Measurements from ENCODE around the gene ARHGAP6.
"Not testable (repeated sequence)": the region's sequence is repeated elsewhere in the genome, so short reads cannot be mapped to it uniquely, and the experiment has no call there.

The ARHGAP6 gene

GRCh38 chrX:11272290-11272689, 393.4 kb downstream of the ARHGAP6 start:
- DNase-seq, result no peak

GRCh38 chrX:11269996-11270395, 395.7 kb downstream of the ARHGAP6 start:
- no peak for DNase-seq

GRCh38 chrX:11269006-11269405, 396.7 kb downstream of the ARHGAP6 start:
- no peak for DNase-seq

- DNase-seq, result no peak
These were observed 398.3 kb downstream of the ARHGAP6 start for GRCh38 chrX:11267425-11267824.

DNA sequence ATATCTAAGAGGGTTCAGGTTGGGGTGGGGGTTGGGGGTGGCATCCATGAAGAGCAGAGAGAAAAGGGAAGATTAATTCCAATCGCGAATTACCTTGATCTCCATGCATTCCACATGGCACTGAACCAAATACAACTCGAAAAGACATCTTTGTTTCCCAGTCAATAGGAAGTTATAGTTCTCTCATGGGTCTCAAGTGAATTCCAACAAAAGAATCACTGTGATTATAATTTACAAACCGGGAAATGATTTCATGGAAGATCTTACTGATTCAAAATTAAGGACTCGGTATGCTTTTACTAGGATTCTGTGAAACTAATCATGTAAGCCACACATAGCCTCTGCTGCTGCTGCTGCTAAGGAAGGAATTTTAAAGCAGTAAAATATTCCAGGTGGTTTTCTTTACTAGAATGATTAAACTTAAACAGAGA, 399.1 kb downstream of the ARHGAP6 start:
- no peak for DNase-seq

GRCh38 chrX:11265352-11265751, 400.4 kb downstream of the ARHGAP6 start:
- DNase-seq, result no peak

DNA sequence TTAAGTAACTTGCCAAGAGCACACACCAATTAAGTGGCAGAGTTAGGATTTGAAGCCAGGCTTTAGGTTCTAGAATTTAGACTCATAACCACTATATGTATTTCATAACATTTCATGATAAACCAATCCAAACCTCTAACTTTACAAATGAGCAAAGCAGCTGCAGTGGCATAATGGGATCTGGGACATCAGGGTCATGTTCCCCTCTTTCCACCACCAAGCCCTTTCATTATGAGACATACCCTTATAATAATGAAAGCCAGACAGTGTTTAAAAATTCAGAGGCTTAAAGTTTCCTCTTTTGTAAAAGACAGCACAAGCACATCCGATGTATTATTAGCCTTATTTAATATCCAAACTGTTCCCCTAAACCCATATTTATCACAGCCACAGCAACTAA, 400.8 kb downstream of the ARHGAP6 start:
- no peak for DNase-seq

DNA sequence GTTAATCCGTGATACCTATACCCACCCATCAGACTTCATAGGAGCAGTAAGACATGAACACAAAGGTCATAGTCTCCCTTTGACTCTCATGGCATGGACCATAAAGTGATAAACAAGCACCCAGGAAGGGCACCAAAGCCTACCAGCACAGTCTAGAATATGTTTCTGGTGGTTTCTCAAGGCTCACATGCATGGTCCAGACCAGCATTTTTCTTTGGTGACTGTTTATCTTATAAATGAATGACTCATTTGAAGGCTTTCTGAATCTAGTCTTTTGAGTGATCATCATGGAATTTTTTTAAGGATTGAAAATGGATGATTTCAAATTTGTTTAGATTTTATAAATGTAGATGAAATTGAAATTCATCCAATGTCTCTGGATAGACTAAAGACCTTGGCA, 404.5 kb downstream of the ARHGAP6 start:
- DNase-seq, result no peak

DNA sequence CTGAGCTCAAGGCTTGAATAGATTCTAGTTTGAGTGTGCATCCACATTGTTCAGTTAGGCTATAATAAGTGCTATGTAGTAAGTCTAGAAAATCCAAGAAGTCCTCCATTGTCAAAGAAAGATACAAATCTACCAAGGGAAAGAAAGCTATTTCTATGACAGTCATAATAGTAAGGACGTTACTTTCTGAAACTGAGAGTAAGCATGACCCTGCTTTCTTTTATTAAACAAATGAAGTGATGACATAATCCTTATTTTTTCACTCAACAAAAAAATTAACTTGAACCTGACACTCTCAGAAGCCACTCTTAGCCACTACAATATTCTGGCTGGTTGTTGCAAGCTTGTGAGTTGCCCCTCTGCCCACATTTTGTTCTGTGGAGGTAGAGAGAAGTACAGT, 406.3 kb downstream of the ARHGAP6 start:
- DNase-seq, result no peak

DNA sequence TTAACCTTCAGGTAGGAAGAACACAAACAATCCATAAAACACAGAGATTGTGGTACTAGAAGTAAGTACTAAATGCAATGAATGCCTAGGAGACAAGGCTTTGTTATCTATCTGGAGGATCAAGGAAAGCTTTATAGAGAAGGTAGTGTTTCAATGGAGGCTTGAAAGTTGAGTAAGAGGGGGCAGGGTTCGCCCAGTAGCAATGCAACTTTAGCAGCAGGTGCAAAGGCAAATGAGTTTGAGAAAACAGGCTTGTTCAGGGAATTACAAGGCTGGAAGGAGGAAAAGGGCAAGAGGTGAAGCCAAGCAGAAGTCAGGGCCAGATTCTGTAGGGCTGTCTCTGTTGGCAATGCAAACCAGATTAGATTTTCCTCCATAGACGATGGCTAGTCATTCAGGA, 408.0 kb downstream of the ARHGAP6 start:
- no peak for DNase-seq

DNA sequence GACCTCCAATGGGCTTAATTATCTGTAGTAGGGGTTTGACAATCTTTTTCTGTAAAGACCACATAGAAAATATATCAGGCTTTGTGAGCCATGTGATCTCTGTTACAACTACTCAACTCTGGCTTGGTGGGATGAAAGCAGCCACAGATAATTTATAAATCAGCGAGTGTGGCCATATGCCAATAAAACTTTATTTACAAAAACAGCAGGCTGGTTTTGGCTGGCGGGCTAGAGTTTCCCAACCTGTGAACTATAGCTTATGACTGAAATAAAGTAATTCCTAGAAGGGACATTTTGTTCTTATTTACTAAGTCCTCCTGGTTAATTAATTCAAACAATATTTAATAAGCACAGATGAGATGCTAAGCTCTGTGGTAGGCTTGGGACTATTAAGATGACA, 408.4 kb downstream of the ARHGAP6 start:
- DNase-seq, result no peak

DNA sequence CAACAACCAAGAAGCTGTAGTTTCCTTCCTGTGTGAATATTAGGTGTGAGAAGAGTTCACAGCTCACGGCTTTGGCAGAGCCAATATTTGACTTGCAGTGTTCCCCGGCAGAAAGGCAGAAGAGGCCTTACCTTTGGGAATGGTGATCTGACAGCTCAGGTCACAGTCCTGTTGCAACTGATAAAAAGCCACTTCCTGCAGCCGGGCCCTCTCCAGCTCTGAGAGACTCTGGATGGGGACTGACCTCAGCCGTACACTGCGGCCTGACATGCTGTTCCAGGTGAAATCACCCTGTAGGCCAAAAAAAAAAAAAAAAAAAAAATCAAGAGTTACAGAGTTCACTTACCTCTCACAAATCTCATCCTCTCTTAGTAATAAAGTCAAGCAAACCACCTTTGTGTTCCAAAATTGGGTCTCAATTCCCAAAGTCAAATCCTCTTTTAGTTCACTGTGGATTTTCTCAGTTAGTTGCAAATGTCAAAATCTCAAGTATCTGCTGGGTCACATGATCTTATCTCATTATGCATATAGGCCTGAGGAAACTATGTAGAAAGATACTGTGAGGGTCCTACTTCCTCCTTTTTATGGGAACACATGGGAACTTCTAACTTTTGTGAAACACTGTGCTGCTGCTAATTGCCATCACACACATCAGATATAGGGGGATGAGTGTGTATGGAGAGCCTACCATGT, 411.2 kb downstream of the ARHGAP6 start:
- no peak for DNase-seq

- DNase-seq, result no peak
These were observed 421.1 kb downstream of the ARHGAP6 start for GRCh38 chrX:11244636-11245035.

DNA sequence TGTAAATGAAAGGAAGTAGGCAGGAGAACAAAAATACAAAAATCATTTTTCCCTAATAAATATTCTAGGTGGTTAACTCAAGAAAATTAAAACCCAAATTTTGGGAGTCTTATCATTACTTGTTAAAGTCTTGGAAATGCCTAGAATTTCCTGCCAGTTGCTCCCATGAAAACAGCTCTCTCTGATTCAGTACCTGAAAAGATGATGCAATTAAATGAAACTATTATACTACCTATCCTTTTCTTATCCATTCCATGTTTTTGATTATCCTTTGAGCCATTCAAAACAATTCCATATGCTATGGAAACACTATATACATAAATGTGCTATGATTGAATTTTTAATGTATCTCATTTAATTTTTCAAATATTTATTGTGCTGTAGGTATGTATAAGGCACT, 423.0 kb downstream of the ARHGAP6 start:
- no peak for DNase-seq

DNA sequence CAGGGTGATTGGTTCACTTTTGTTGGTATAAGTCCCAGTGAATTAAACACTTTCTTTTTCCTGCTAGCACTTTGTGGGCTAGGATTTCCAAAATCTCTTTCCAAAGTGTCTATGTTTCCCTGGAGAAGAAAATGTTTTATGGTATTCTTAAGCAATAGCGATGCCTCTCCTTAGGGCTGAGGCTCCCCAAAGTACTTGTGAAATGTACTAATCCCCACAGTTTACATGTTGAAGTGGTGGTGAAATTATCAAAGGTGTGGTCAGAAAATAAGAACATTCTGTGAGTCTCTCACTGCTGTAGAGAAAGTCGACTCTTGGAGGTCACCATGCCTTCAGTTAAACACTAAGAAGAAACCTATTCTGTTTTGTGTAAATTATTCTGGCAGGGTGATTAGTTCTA, 424.0 kb downstream of the ARHGAP6 start:
- DNase-seq, result no peak

DNA sequence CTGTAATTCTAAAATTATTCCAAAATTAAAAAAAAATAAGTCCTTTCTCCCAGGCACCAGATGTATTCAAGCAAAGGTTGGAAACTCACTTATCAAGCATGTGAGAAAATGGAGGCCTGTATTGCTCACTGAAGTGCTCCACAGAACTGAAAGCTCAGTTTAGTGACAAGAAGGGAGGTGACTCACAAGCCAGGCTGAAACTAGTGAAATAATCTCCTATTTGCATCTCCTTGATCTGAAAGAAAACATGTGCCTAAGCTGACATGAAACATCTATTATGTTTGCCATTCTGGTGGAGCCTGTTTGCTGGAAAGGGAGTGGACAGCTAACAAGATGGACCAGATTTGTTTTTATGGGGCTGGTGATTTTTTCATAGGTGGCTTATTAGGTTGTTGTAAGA, 426.5 kb downstream of the ARHGAP6 start:
- DNase-seq, result no peak

GRCh38 chrX:11235377-11235776, 430.3 kb downstream of the ARHGAP6 start:
- not testable (repeated sequence) for DNase-seq

- no peak for DNase-seq
These were observed 450.4 kb downstream of the ARHGAP6 start for GRCh38 chrX:11215191-11215921.

GRCh38 chrX:11214346-11215190, 451.2 kb downstream of the ARHGAP6 start:
- no peak for DNase-seq

DNA sequence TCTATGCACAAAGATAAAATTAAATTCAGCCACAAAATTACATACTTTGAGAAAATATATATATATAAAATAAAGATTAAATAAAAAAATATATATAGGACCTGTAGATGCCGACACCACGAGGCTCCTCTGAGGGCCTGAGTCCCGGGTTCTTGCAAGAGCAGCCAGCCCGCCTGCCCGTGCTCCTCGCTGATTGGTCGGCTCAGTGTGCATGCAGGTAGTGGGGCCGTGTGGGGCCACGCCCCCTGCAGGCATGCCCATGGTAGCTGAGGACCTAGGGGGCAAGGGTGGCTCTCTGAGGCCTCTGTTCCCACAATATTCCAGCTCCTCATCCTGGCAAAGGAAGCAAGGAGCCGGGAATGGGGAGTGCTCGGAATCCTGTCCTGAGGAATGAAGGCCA, 453.0 kb downstream of the ARHGAP6 start:
- no peak for DNase-seq

- DNase-seq, result no peak
These were observed 455.3 kb downstream of the ARHGAP6 start for GRCh38 chrX:11210415-11210801.

DNA sequence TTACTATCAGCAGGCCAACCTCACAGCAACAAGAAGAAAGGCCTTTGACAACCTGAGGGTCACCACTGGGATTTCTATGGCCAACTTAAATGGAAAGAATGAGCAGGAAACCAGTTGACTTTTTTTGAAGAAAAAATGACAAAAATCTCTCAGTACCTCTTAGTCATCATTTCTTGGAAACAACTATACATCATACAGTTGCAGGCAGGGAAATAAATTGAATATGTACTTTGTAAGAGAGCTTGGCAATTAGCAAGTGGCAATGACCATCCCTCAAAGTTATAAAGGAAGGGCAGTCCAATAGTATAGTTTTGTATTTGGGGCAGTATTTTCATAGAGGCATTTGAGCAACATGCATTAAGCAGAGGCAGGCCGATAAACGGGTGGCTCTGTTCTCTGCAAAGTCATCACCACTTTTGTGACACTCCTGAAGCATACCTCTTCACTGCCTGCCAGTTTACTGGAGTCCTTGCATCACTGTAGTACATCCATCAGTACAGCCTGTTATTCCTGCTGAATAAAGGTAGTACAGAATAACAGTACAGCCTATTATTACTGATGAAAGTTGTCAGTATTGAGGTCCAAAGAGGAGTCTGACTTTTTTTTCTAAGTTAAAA, 455.8 kb downstream of the ARHGAP6 start:
- no peak for DNase-seq

- no peak for DNase-seq
These were observed 459.0 kb downstream of the ARHGAP6 start for GRCh38 chrX:11206716-11207115.

Measured in AML-193 (cell line).